ENCODE measurements around the gene PI4KA.

PI4KA gene

GRCh38 chr22:20885557-20886323 lies 27.1 kb upstream of the PI4KA start:
- Mint-ChIP-seq H3K4me1 (peaks cover 5% of the 10 kb centered on the region), H3K9me3 (no peaks in the 10 kb centered on the region), H3K36me3 (peaks cover 80% of the 10 kb centered on the region), H3K4me3 (no peak overlapping the region), H3K27ac (peak overlapping the region; percentile 83)
- ATAC-seq (peak; percentile 69), DNase-seq (ENCODE audit: low spot score in 2 of 2) (peak; percentile 8 to 57)

GRCh38 chr22:20885017-20885556 lies 26.5 kb upstream of the PI4KA start:
- ATAC-seq (no peak), DNase-seq (ENCODE audit: low spot score in 2 of 2) (no peak)
- no peaks in the 10 kb centered on the region for H3K9me3 Mint-ChIP-seq
- H3K4me3 Mint-ChIP-seq: no peak overlapping the region
- H3K4me1 Mint-ChIP-seq: peaks cover 5% of the 10 kb centered on the region
- H3K27ac Mint-ChIP-seq: peak overlapping the region; percentile 83
- peaks cover 86% of the 10 kb centered on the region for H3K36me3 Mint-ChIP-seq

- Mint-ChIP-seq H3K9me3 (no peaks in the 10 kb centered on the region), H3K4me1 (peaks cover 5% of the 10 kb centered on the region), H3K36me3 (peaks cover 80% of the 10 kb centered on the region), H3K4me3 (no peak overlapping the region), H3K27ac (peak overlapping the region; percentile 83)
- ATAC-seq (no peak), DNase-seq (ENCODE audit: low spot score in 2 of 2) (no peak)
Measured at GRCh38 chr22:20884454-20884853, 25.8 kb upstream of the PI4KA start.

- Mint-ChIP-seq H3K27ac (peak overlapping the region; percentile 33), H3K4me1 (peaks cover 11% of the 10 kb centered on the region), H3K4me3 (no peak overlapping the region), H3K9me3 (no peaks in the 10 kb centered on the region), H3K36me3 (peaks cover 75% of the 10 kb centered on the region)
- DNase-seq (ENCODE audit: low spot score in 2 of 2): no peak
- no peak for ATAC-seq
Measured at GRCh38 chr22:20882855-20883254, 24.2 kb upstream of the PI4KA start.

- Mint-ChIP-seq H3K4me3 (no peak overlapping the region), H3K9me3 (no peaks in the 10 kb centered on the region), H3K27ac (peak overlapping the region; percentile 38), H3K4me1 (peaks cover 11% of the 10 kb centered on the region), H3K36me3 (peaks cover 73% of the 10 kb centered on the region)
- ATAC-seq: no peak
- no peak for DNase-seq (ENCODE audit: low spot score in 2 of 2)
Measured at GRCh38 chr22:20881869-20882815, 23.5 kb upstream of the PI4KA start.

- no peak overlapping the region for H3K4me3 Mint-ChIP-seq
- H3K9me3 Mint-ChIP-seq: no peaks in the 10 kb centered on the region
- H3K4me1 Mint-ChIP-seq: peaks cover 11% of the 10 kb centered on the region
- H3K27ac Mint-ChIP-seq: peak overlapping the region; percentile 38
- DNase-seq (ENCODE audit: low spot score in 2 of 2) (no peak), ATAC-seq (no peak)
- H3K36me3 Mint-ChIP-seq: peaks cover 74% of the 10 kb centered on the region
Measured at GRCh38 chr22:20881231-20881630, 22.6 kb upstream of the PI4KA start.

- H3K4me1 Mint-ChIP-seq: peaks cover 5% of the 10 kb centered on the region
- H3K36me3 Mint-ChIP-seq: peaks cover 74% of the 10 kb centered on the region
- no peak overlapping the region for H3K27ac Mint-ChIP-seq
- DNase-seq (ENCODE audit: low spot score in 2 of 2) (no peak), ATAC-seq (no peak)
- H3K4me3 Mint-ChIP-seq: no peak overlapping the region
- no peaks in the 10 kb centered on the region for H3K9me3 Mint-ChIP-seq
Measured at GRCh38 chr22:20877715-20878114, 19.1 kb upstream of the PI4KA start.

GRCh38 chr22:20875296-20875695 lies 16.7 kb upstream of the PI4KA start:
- no peak overlapping the region for H3K4me3 Mint-ChIP-seq
- DNase-seq (ENCODE audit: low spot score in 2 of 2): no peak
- H3K27ac Mint-ChIP-seq: peak overlapping the region; percentile 30
- H3K4me1 Mint-ChIP-seq: peaks cover 5% of the 10 kb centered on the region
- H3K9me3 Mint-ChIP-seq: no peaks in the 10 kb centered on the region
- peaks cover 82% of the 10 kb centered on the region for H3K36me3 Mint-ChIP-seq
- no peak for ATAC-seq

- Mint-ChIP-seq H3K4me3 (no peak overlapping the region), H3K36me3 (peaks cover 87% of the 10 kb centered on the region), H3K27ac (no peak overlapping the region), H3K4me1 (peaks cover 11% of the 10 kb centered on the region), H3K9me3 (no peaks in the 10 kb centered on the region)
- DNase-seq (ENCODE audit: low spot score in 2 of 2) (no peak), ATAC-seq (no peak)
Measured at GRCh38 chr22:20873214-20873613, 14.6 kb upstream of the PI4KA start.

- peaks cover 36% of the 10 kb centered on the region for H3K4me1 Mint-ChIP-seq
- H3K9me3 Mint-ChIP-seq: no peaks in the 10 kb centered on the region
- peaks cover 60% of the 10 kb centered on the region for H3K36me3 Mint-ChIP-seq
- no peak overlapping the region for H3K4me3 Mint-ChIP-seq
- DNase-seq (ENCODE audit: low spot score in 2 of 2) (no peak), ATAC-seq (no peak)
- peak overlapping the region; percentile 81 for H3K27ac Mint-ChIP-seq
Measured at GRCh38 chr22:20869234-20869633, 10.6 kb upstream of the PI4KA start.

GRCh38 chr22:20868025-20868962 lies 9.7 kb upstream of the PI4KA start:
- Mint-ChIP-seq H3K36me3 (peaks cover 56% of the 10 kb centered on the region), H3K4me1 (peaks cover 44% of the 10 kb centered on the region), H3K9me3 (no peaks in the 10 kb centered on the region), H3K4me3 (no peak overlapping the region), H3K27ac (peak overlapping the region; percentile 86)
- ATAC-seq (no peak), DNase-seq (ENCODE audit: low spot score in 2 of 2) (no peak)

- DNase-seq (ENCODE audit: low spot score in 2 of 2) (no peak), ATAC-seq (peak; percentile 72)
- Mint-ChIP-seq H3K4me3 (peak overlapping the region; percentile 54), H3K4me1 (peaks cover 47% of the 10 kb centered on the region), H3K27ac (peak overlapping the region; percentile 86), H3K36me3 (peaks cover 53% of the 10 kb centered on the region), H3K9me3 (no peaks in the 10 kb centered on the region)
Measured at GRCh38 chr22:20867179-20868024, 8.8 kb upstream of the PI4KA start.

- Mint-ChIP-seq H3K9me3 (no peaks in the 10 kb centered on the region), H3K4me1 (peaks cover 54% of the 10 kb centered on the region), H3K36me3 (peaks cover 53% of the 10 kb centered on the region), H3K27ac (peak overlapping the region; percentile 86), H3K4me3 (peak overlapping the region; percentile 54)
- ATAC-seq: peak; percentile 36
- no peak for DNase-seq (ENCODE audit: low spot score in 2 of 2)
Measured at GRCh38 chr22:20866736-20867135, 8.1 kb upstream of the PI4KA start.
